Glomerular endothelial cell (primary cell): ENCODE measurements around the gene SAMD4B. TPM values are rescaled to one million over a fixed set of nuclear protein-coding genes. Genes with fewer than 3 reads are reported as not detected.
"Not testable (repeated sequence)": the region's sequence is repeated elsewhere in the genome, so short reads cannot be mapped to it uniquely, and the experiment has no call there.

Source experiments
- DNase-seq: peaks from one replicate; pipeline ENCODE4 v3.0.0-alpha.2; 2011; ENCODE audit warnings: low read depth, low spot score; ENCODE audit errors: extremely low read depth
- total RNA-seq: library from RNA; depleted of rRNA; stranded (reverse); fragments of >200 nt; gene quantifications from 2 replicates; pipeline ENCODE4 v1.2.3, GENCODE V29; 2015

SAMD4B gene
- total RNA-seq, 1 donor from 2014 or later = 89.1 TPM

- DNase-seq = not testable (repeated sequence)
Measured at GRCh38 chr19:39309305-39309670, 32.9 kb upstream of the SAMD4B start.

- DNase-seq = no peak
Measured at GRCh38 chr19:39310558-39311311, 31.5 kb upstream of the SAMD4B start.

- no peak for DNase-seq
Measured at GRCh38 chr19:39314016-39314728, 28.0 kb upstream of the SAMD4B start.

- DNase-seq = no peak
Measured at GRCh38 chr19:39315933-39316332, 26.3 kb upstream of the SAMD4B start.

- no peak for DNase-seq
Measured at GRCh38 chr19:39316627-39317321, 25.4 kb upstream of the SAMD4B start.

GRCh38 chr19:39317476-39317875 is 24.7 kb upstream of the SAMD4B start:
- DNase-seq = no peak

- no peak for DNase-seq
Measured at GRCh38 chr19:39318071-39318470, 24.1 kb upstream of the SAMD4B start.

- no peak for DNase-seq
Measured at GRCh38 chr19:39318690-39319089, 23.5 kb upstream of the SAMD4B start.

- DNase-seq = no peak
Measured at GRCh38 chr19:39319098-39319891, 22.9 kb upstream of the SAMD4B start.

- DNase-seq = no peak
Measured at GRCh38 chr19:39319892-39320248, 22.4 kb upstream of the SAMD4B start.

GRCh38 chr19:39321117-39321831 is 20.9 kb upstream of the SAMD4B start:
- DNase-seq = no peak

GRCh38 chr19:39321832-39322176 is 20.4 kb upstream of the SAMD4B start:
- no peak for DNase-seq

GRCh38 chr19:39324242-39324842 is 17.9 kb upstream of the SAMD4B start:
- no peak for DNase-seq

- DNase-seq = no peak
Measured at GRCh38 chr19:39325778-39326665, 16.2 kb upstream of the SAMD4B start.

GRCh38 chr19:39327363-39328045 is 14.7 kb upstream of the SAMD4B start:
- DNase-seq = no peak

- DNase-seq = no peak
Measured at GRCh38 chr19:39328046-39328705, 14.0 kb upstream of the SAMD4B start.

- no peak for DNase-seq
Measured at GRCh38 chr19:39329948-39330347, 12.3 kb upstream of the SAMD4B start.

GRCh38 chr19:39332293-39332692 is 9.9 kb upstream of the SAMD4B start:
- DNase-seq = no peak
